AG04450 (cell line): ENCODE results near the gene TTC21A. TPM values are rescaled to one million over a fixed set of nuclear protein-coding genes. Genes with fewer than 3 reads are reported as not detected.

Experiments
- CTCF ChIA-PET: fragments of 300-600, 350-600 bp; formaldehyde crosslinking; extraction: SDS; loops from one replicate; lab custom pipeline; 2022; ENCODE audit warnings: antibody characterized with exemption, inconsistent platforms; lab: Charles Lee
- POLR2A ChIA-PET: fragments of 350-600 bp; formaldehyde crosslinking; extraction: SDS; loops from one replicate; lab custom pipeline; 2021; ENCODE audit warnings: antibody characterized with exemption, inconsistent platforms; lab: Yijun Ruan, JAX
- DNase-seq: peaks from one replicate; pipeline ENCODE4 v3.0.0-alpha.2; 2011; ENCODE audit warnings: low read depth, low spot score
- H3K27ac ChIP-seq: one replicate; pipeline ENCODE4 v1.5.1; 2012; ENCODE audit warnings: low read depth, low read length, control low read depth
- H3K27me3 ChIP-seq: one replicate; pipeline ENCODE4 v1.6.0; 2012; ENCODE audit warnings: low read length; ENCODE audit not compliant: control insufficient read depth, insufficient read depth
- H3K4me3 ChIP-seq: 2 replicates; pipeline ENCODE4 v1.5.1; 2011; ENCODE audit warnings: mild to moderate bottlenecking, low read depth, low read length, control low read depth
- H3K9me3 ChIP-seq: 2 replicates; pipeline ENCODE4 v1.5.1; 2012; ENCODE audit warnings: low read length; ENCODE audit not compliant: control insufficient read depth, insufficient read depth
- polyA plus RNA-seq: library from polyadenylated mRNA; depleted of rRNA; stranded (reverse); fragments of >200 nt; gene quantifications from 2 replicates; pipeline ENCODE4 v1.2.3, GENCODE V29; 2011
- TF ChIP-seq, protein P1 (sequence below): IDR thresholded peaks from 2 replicates; pipeline ENCODE4 v1.5.1; 2011; ENCODE audit warnings: low read depth, low read length, control low read depth, inconsistent platforms

The TTC21A gene
- polyA plus RNA-seq, 1 experiment: 1.6 TPM

DNA sequence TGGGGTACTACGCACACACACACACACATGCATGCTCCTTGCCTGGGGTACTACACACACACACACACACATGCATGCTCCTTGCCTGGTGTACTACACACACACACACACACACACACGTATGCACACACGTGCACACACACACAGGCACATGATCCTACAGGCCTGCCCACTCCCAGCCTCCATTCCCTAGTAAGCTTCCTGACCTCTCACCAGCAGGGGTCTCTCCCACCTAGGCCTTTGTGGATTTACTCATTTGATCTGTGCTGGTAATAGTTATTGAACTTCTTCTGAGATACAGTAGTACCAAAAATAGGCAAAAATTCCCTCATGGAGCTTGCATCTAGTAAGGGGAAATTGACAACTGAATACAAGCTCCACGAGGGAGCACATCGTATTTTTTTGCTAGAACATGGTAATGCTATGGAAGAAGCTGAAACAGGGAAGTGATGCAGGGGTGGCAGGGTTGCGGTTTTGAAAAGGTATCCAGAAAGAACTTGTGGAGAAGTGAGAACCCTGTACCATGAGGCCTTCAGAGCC lies 19.1 kb downstream of the TTC21A start:
- H3K9me3 ChIP-seq: no peaks in the 10 kb centered on the region
- DNase-seq: no peak
- POLR2A ChIA-PET: interaction anchor here (0.7 to 1.1 kb wide), 5 partner anchors 9 to 1006 kb away, joined by 3 to 7 read pairs (median 4); no protein-coding TSS in a partner anchor
- no peak overlapping the region for H3K27ac ChIP-seq
- no peaks in the 10 kb centered on the region for H3K27me3 ChIP-seq
- CTCF ChIA-PET: interaction anchor here (0.6 to 12.0 kb wide), 33 partner anchors 8 to 321 kb away, joined by 3 to 446 read pairs (median 4); partner anchors contain the start of genes CX3CR1, GORASP1, TTC21A and XIRP1
- no peak overlapping the region for H3K4me3 ChIP-seq
- TF ChIP-seq, protein P1, sequence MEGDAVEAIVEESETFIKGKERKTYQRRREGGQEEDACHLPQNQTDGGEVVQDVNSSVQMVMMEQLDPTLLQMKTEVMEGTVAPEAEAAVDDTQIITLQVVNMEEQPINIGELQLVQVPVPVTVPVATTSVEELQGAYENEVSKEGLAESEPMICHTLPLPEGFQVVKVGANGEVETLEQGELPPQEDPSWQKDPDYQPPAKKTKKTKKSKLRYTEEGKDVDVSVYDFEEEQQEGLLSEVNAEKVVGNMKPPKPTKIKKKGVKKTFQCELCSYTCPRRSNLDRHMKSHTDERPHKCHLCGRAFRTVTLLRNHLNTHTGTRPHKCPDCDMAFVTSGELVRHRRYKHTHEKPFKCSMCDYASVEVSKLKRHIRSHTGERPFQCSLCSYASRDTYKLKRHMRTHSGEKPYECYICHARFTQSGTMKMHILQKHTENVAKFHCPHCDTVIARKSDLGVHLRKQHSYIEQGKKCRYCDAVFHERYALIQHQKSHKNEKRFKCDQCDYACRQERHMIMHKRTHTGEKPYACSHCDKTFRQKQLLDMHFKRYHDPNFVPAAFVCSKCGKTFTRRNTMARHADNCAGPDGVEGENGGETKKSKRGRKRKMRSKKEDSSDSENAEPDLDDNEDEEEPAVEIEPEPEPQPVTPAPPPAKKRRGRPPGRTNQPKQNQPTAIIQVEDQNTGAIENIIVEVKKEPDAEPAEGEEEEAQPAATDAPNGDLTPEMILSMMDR: peak; percentile 80

DNA sequence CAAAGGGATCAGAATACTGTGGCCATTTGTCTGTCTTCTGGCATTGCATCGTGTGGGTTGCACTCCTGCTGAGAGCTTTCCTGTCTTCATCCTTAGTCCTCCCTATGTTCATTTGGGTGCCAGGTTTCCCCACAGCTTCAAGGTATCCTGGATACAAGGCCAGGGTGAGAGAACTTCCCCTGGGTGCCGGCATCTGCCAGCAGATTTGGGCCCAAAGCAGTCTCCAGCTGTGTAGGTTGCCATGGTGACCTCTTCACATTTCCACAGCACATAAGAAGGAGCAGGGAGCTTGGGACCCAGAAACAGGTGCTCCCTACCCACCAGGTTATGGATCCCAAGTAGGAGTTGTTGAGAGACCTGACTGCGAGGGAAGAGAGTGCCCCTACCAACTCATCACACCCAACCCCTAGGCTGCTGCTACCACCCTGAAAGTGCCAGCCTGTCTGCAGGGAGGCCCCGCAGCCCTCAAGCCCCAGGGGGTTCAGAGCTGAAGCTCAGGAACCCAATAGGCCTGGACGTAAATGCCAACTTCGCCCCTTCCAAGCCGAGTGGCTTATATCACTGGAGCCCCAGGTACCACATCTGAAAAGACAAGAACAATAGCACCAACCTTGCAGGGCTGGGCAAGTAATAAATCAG lies 19.9 kb downstream of the TTC21A start:
- POLR2A ChIA-PET: interaction anchor here (0.6 to 1.1 kb wide), 3 partner anchors 20 to 161 kb away, joined by 4 read pairs; no protein-coding TSS in a partner anchor
- no peak overlapping the region for H3K4me3 ChIP-seq
- no peak for DNase-seq
- TF ChIP-seq, protein P1: no peak
- no peaks in the 10 kb centered on the region for H3K9me3 ChIP-seq
- CTCF ChIA-PET: interaction anchor here (0.6 to 12.0 kb wide), 29 partner anchors 8 to 250 kb away, joined by 3 to 446 read pairs (median 4); partner anchors contain the start of genes CX3CR1, GORASP1, TTC21A and XIRP1
- no peak overlapping the region for H3K27ac ChIP-seq
- H3K27me3 ChIP-seq: no peaks in the 10 kb centered on the region

DNA sequence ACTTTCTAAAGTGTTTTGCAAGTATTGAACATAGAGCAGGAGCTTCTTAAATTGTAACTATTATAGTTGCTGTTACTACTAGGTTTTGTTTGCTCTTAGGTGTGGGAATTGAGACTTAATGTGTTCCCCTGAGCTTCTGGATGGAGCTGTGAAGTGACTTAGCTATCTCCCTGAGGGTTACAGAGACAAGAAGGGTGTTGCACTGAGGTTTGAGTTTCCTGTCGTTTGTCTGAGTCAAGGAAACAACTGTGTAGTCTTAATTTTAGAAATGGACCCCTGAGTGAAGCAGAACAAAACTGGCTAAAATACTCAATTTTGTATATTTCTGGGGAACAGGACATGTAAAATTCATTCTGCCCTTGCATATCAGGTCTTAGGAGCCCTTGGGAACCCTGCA lies 20.4 kb downstream of the TTC21A start:
- ChIA-PET POLR2A (interaction anchor here (0.6 kb wide), 1 partner anchor 21 kb away, joined by 4 read pairs; no protein-coding TSS in a partner anchor), CTCF (interaction anchor here (1.2 to 12.0 kb wide), 6 partner anchors 11 to 160 kb away, joined by 3 to 446 read pairs (median 12); partner anchors contain the start of genes GORASP1, TTC21A and XIRP1)
- TF ChIP-seq, protein P1: no peak
- DNase-seq: no peak
- Histone ChIP-seq H3K4me3 (no peak overlapping the region), H3K9me3 (no peaks in the 10 kb centered on the region), H3K27ac (no peak overlapping the region), H3K27me3 (no peaks in the 10 kb centered on the region)

DNA sequence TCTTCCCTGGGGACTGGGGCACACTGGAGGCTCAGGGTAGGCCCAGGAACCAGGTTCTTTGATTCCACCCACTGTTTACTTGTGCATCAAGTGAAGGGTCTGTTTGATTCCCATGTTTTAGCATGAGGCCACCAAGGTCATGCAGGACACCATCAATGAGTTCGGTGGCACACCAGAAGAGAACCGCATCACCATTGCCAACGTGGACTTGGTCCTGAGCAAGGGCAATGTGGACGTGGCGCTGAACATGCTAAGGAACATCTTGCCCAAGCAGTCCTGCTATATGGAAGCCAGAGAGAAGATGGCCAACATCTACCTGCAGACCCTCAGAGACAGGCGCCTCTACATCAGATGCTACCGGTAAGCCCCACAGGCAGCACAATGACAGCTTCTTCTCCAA lies 21.5 kb downstream of the TTC21A start:
- no peak overlapping the region for H3K27ac ChIP-seq
- no peaks in the 10 kb centered on the region for H3K27me3 ChIP-seq
- no peak for DNase-seq
- CTCF ChIA-PET: interaction anchor here (12.0 kb wide), 1 partner anchor 159 kb away, joined by 446 read pairs; no protein-coding TSS in a partner anchor
- TF ChIP-seq, protein P1: no peak
- no peaks in the 10 kb centered on the region for H3K9me3 ChIP-seq
- H3K4me3 ChIP-seq: no peak overlapping the region
- POLR2A ChIA-PET: no interaction called here

DNA sequence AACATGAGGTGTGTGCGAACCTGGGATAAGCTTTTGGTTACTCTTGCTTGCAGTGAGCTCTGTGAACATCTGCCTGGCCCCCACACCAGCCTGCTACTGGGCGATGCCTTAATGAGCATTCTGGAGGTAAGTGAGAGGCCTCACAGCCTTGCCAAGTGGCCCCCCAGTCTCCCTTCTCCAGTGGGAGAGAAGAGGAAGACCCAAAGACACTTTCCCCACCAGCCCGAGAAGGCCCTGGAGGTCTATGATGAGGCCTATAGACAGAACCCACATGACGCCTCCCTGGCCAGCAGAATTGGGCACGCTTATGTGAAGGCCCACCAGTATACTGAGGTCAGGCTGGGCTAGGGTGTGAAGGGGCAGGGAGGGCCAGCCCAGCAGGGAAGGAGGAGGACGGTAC lies 22.5 kb downstream of the TTC21A start:
- TF ChIP-seq, protein P1: no peak
- Histone ChIP-seq H3K27me3 (no peaks in the 10 kb centered on the region), H3K9me3 (no peaks in the 10 kb centered on the region), H3K27ac (no peak overlapping the region), H3K4me3 (no peak overlapping the region)
- DNase-seq: no peak
- ChIA-PET CTCF (interaction anchor here (12.0 kb wide), 1 partner anchor 158 kb away, joined by 446 read pairs; no protein-coding TSS in a partner anchor), POLR2A (no interaction called here)
